GM12874 (cell line): ENCODE results near the gene LYPD3.

Experiments
- TF ChIP-seq, protein P1 (sequence below): IDR thresholded peaks from 2 replicates; pipeline ENCODE4 v1.5.1; 2011; ENCODE audit warnings: low read depth, mild to moderate bottlenecking, control low read depth, low read length, moderate library complexity; ENCODE audit not compliant: insufficient read depth

The LYPD3 gene

DNA sequence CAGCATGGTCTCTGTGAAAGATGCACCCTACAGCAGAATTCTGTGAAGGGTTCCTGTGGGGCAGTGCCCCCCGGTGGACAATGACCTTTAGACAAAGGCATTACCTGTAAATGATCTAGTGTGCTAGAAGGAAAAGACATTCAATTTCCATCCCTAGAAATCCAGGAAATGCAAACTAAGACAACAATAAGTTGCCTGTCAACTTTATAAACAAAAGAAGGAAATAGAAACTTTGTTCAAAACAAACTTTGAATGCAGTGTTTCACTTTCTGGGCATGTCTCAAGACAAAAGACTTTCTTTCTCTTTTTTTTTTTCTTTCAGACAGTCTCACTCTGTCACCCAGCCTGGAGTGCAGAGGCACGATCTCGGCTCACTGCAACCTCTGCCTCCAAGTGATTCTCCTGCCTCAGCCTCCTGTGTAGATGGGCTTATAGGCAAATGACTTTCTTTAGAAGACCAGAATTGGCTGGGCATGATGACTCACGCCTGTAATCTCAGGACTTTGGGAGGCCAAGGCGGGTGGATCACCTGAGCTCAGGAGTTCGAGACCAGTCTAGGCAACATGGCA lies 35.2 kb downstream of the LYPD3 start:
- TF ChIP-seq, protein P1, sequence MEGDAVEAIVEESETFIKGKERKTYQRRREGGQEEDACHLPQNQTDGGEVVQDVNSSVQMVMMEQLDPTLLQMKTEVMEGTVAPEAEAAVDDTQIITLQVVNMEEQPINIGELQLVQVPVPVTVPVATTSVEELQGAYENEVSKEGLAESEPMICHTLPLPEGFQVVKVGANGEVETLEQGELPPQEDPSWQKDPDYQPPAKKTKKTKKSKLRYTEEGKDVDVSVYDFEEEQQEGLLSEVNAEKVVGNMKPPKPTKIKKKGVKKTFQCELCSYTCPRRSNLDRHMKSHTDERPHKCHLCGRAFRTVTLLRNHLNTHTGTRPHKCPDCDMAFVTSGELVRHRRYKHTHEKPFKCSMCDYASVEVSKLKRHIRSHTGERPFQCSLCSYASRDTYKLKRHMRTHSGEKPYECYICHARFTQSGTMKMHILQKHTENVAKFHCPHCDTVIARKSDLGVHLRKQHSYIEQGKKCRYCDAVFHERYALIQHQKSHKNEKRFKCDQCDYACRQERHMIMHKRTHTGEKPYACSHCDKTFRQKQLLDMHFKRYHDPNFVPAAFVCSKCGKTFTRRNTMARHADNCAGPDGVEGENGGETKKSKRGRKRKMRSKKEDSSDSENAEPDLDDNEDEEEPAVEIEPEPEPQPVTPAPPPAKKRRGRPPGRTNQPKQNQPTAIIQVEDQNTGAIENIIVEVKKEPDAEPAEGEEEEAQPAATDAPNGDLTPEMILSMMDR: no peak

DNA sequence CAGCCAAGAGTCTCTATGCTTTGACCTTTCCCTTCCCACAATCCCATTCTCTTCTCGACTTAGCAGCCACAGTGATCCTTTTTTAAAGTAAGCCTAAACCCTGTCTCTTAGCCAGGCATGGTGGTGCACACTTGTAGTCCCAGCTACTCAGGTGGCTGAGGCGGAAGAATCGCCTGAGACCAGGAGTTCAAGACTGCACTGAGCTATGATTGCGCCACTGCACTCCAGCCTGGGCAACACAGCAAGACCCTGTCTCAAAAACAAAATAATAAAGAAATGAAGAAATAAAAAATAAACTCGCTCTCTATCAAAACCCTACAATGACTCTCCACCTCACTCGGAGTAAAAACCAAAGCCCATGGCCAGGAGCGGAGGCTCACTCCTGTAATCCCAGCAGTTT lies 36.0 kb downstream of the LYPD3 start:
- TF ChIP-seq, protein P1: no peak

DNA sequence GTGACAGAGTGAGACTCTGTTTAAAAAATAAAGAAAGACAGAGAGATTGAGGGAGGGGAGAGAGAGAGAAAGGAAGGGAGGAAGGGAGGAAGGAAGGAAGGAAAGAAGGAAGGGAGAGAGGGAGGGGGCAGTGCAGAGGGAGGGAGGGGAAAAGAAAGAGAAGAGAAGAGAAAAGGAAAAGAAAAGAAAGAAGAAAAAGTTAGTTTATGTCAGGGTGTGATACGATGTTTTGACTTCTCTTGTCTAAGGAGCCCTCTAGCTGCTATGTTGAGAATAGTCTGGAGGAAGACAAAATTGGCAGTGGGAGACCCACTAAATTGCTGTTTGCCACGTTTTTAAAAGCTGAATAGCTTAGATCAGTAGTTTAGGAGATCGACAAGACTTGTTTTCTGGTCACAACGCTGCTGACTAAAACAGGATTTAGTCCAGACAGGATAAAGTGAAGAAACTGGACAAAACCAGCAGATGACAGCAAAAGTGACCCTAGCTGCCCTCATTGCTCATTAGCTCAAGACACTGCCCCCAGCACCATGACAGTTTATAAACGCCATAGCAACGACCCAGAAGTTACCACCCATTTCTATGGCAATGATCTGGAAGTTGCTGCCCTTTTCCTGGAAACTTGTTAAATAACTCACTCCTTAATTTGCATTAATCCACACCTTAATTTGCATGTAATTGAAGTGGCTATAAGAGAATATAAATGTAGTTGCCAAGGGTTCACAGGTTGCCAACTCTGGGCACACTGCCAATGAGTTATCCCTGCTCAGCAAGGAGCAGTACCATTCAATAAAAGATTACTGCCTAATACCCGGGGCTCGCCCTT lies 39.6 kb downstream of the LYPD3 start:
- TF ChIP-seq, protein P1: peak; percentile 27; the same call in 1 of the 2 replicates

DNA sequence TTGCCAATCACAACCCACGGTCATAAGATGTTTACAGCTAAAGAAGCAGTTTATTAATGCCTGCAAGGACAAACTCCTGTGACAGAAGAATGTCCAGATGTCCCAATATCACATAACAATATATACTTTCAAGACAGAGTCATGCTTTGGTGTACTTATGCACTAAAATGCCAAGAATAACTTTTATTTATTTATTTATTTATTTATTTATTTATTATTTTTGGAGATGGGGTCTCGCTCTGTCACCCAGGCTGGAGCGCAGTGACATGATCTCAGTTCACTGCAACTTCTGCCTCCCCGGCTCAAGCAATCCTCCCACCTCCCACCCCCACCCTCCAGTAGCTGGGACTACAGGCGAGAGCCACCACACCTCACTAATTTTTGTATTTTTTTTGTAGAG lies 41.6 kb downstream of the LYPD3 start:
- TF ChIP-seq, protein P1: no peak

DNA sequence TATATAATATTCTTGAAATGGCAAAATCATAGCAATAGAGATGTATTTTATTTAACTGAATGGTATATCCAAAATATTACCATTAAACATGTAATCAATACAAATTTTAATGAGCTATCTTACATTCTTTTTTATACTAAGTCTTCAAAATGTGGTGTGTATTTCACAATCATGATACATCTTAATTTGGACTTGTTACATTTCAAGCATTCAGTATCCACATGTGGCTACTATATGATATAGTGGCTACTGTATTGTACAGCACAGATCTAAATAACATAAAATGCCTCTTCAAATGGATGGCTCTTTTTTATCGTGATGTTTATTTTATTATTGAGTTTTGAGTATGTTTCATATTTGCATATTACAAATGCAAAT lies 42.7 kb downstream of the LYPD3 start:
- TF ChIP-seq, protein P1: no peak

DNA sequence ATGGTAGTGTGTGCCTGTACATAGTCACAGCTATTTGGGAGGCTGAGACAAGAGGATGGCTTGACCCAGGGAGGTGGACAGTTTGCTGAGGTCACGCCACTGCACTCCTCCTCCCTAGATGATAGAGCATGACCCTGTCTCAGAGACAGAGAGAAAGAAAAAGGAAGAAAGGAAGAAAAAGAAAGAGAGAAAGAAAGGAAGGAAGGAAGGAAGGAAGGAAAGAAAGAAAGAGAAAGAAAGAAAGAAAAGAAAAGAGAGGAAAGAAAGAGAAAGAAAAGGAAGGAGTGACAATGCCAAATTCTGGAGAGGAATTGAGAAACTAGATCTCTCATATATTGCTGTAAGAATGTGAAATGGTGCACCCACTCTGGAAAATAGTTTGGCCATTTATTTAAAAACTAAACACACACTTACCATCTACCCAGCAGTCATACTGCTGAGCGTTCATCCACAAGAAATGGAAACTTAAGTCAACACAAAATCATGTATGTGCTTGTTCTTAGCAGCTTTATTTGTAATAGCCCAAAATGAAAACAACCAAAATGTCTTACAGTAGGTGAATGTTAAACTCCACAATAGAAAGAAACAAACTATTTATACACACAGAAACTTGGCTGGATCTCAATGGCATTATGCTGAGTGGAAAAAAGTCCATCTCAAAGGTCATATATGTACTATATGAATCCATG lies 43.3 kb downstream of the LYPD3 start:
- TF ChIP-seq, protein P1: no peak

- TF ChIP-seq, protein P1: no peak
Observed at GRCh38 chr19:43420954-43421353, 44.5 kb downstream of the LYPD3 start.
